Measurements from ENCODE around the gene TRIM68. TPM values are rescaled to one million over a fixed set of nuclear protein-coding genes. Genes with fewer than 3 reads are reported as not detected.

The TRIM68 gene
- total RNA-seq, 1 experiment from 2014 or later = 5.7 TPM

- intact Hi-C loops (cut with micrococcal nuclease; ENCODE audit: unreplicated experiment) = no loop called here
- ChIA-PET CTCF (interaction anchor here (0.5 to 1.2 kb wide), 3 partner anchors 12 to 364 kb away, joined by 3 read pairs; no protein-coding TSS in a partner anchor), POLR2A (ENCODE audit: low non-redundant PET) (no interaction called here)
- peak; percentile 19 for DNase-seq (ENCODE audit: low spot score)
- BruUV-seq (replicated peaks) = no TSS peak
- H3K27ac ChIP-seq (ENCODE audit: low read depth, low read length, poor library complexity, severe bottlenecking) = no peak overlapping the region
- H3K36me3 ChIP-seq (ENCODE audit: insufficient read depth, low read length, poor library complexity, severe bottlenecking) = no peaks in the 10 kb centered on the region
- H3K4me3 ChIP-seq (ENCODE audit: low read depth, low read length, poor library complexity, severe bottlenecking) = no peak overlapping the region
- TF ChIP-seq EZH2 (IDR thresholded peaks at IDR 0.05; ENCODE audit: borderline replicate concordance, low read depth, low read length, poor library complexity, severe bottlenecking) (no peak), CTCF (conservative IDR thresholded peaks at IDR 0.05; ENCODE audit: low read depth, low read length) (peak; percentile 54)
- H3K9me3 ChIP-seq (ENCODE audit: low read depth, low read length, poor library complexity, severe bottlenecking) = no peaks in the 10 kb centered on the region
- no peaks in the 10 kb centered on the region for H3K4me1 ChIP-seq (ENCODE audit: insufficient read depth, low read length, poor library complexity, severe bottlenecking)
- no peaks in the 10 kb centered on the region for H3K27me3 ChIP-seq (replicated peaks; ENCODE audit: insufficient read depth, low read depth, low read length, poor library complexity)
Observed at GRCh38 chr11:4551346-4551979, 56.6 kb downstream of the TRIM68 start.

Other genes starting within 250 kb of the TRIM68 start
- not detected in 2 replicates for gene OR52B4, start 239.8 kb downstream of the TRIM68 start, total RNA-seq (2021)
- gene TRIM21, start 214.5 kb downstream of the TRIM68 start, total RNA-seq (2021) = 5.0 and 5.5 TPM in 2 replicates
- not detected in 2 replicates for gene OR52K2, start 158.9 kb downstream of the TRIM68 start, total RNA-seq (2021)
- gene OR52K1, start 125.6 kb downstream of the TRIM68 start, total RNA-seq (2021) = not detected in 2 replicates
- not detected in 2 replicates for gene OR52M1, start 63.0 kb downstream of the TRIM68 start, total RNA-seq (2021)
- not detected in 2 replicates for gene OR52I2, start 26.5 kb downstream of the TRIM68 start, total RNA-seq (2021)
- gene OR52I1, start 14.2 kb downstream of the TRIM68 start, total RNA-seq (2021) = not detected in 2 replicates
- gene OR51D1, start 29.2 kb upstream of the TRIM68 start, total RNA-seq (2021) = not detected in 2 replicates
- gene OR51E1, start 35.8 kb upstream of the TRIM68 start, total RNA-seq (2021) = not detected in 2 replicates
- gene OR51E2, start 89.6 kb upstream of the TRIM68 start, total RNA-seq (2021) = not detected in 2 replicates
- gene MMP26, start 96.6 kb upstream of the TRIM68 start, total RNA-seq (2021) = not detected in 2 replicates
- not detected in 2 replicates for gene OR51F1, start 161.7 kb upstream of the TRIM68 start, total RNA-seq (2021)
- not detected in 2 replicates for gene OR52R1, start 196.1 kb upstream of the TRIM68 start, total RNA-seq (2021)
- gene OR51F2, start 213.1 kb upstream of the TRIM68 start, total RNA-seq (2021) = not detected in 2 replicates
- gene OR51S1, start 241.0 kb upstream of the TRIM68 start, total RNA-seq (2021) = not detected in 2 replicates